Breast epithelium (tissue), 3 donors: ENCODE results near the gene TMEM74B.

ENCODE experiments used
- POLR2A ChIP-seq: fragments of 450-650 bp; IDR thresholded peaks from one replicate; pipeline ENCODE4 v1.6.1; 2016; ENCODE audit warnings: antibody characterized with exemption, mild to moderate bottlenecking, moderate library complexity
- POLR2AphosphoS5 ChIP-seq, 3 donors: sonication (generic); formaldehyde crosslinking; IDR thresholded peaks; one replicate each; pipeline ENCODE4 v1.6.1; 2017; ENCODE audit warnings: antibody characterized with exemption in 3 of 3
- TF ChIP-seq, protein P1 (sequence below), 3 donors: fragments of 450-650 bp; IDR thresholded peaks; one replicate each; pipeline ENCODE4 v1.5.1; 2016 to 2017; ENCODE audit warnings: antibody characterized with exemption in 3 of 3, mild to moderate bottlenecking in 3 of 3, moderate library complexity in 3 of 3

- TF ChIP-seq, protein P1, sequence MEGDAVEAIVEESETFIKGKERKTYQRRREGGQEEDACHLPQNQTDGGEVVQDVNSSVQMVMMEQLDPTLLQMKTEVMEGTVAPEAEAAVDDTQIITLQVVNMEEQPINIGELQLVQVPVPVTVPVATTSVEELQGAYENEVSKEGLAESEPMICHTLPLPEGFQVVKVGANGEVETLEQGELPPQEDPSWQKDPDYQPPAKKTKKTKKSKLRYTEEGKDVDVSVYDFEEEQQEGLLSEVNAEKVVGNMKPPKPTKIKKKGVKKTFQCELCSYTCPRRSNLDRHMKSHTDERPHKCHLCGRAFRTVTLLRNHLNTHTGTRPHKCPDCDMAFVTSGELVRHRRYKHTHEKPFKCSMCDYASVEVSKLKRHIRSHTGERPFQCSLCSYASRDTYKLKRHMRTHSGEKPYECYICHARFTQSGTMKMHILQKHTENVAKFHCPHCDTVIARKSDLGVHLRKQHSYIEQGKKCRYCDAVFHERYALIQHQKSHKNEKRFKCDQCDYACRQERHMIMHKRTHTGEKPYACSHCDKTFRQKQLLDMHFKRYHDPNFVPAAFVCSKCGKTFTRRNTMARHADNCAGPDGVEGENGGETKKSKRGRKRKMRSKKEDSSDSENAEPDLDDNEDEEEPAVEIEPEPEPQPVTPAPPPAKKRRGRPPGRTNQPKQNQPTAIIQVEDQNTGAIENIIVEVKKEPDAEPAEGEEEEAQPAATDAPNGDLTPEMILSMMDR (IDR thresholded peaks at IDR 0.05) = no peak
- TF ChIP-seq POLR2AphosphoS5 (IDR thresholded peaks at IDR 0.05) = no peak
- TF ChIP-seq POLR2A = no peak
Observed at GRCh38 chr20:1146957-1147356, 37.8 kb downstream of the TMEM74B start.
